HepG2 (cell line): ENCODE data around the gene BRAP. TPM values are rescaled to one million over a fixed set of nuclear protein-coding genes. Genes with fewer than 3 reads are reported as not detected.

Experiments used
- ADNP ChIP-seq: sonication (generic); formaldehyde crosslinking; IDR thresholded peaks from 2 replicates; pipeline ENCODE4 v1.4.0; 2020; ENCODE audit warnings: missing genetic modification reagents
- CHCHD3 ChIP-seq: sonication (generic); formaldehyde crosslinking; IDR thresholded peaks from 2 replicates; pipeline ENCODE4 v1.8.0; 2022; ENCODE audit warnings: mild to moderate bottlenecking, missing genetic modification reagents, moderate library complexity
- FOSL1 ChIP-seq: sonication (generic); formaldehyde crosslinking; IDR thresholded peaks from 2 replicates; pipeline ENCODE4 v1.9.0; 2021; ENCODE audit warnings: missing genetic modification reagents, borderline replicate concordance
- FOXJ3 ChIP-seq: sonication (generic); formaldehyde crosslinking; IDR thresholded peaks from 2 replicates; pipeline ENCODE4 v1.4.0; 2020; ENCODE audit warnings: missing genetic modification reagents, mild to moderate bottlenecking, borderline replicate concordance
- GATA4 ChIP-seq: sonication (generic); IDR thresholded peaks from 2 replicates; pipeline ENCODE4 v1.6.1; 2016; ENCODE audit warnings: antibody characterized with exemption, low read depth, borderline replicate concordance
- GMEB1 ChIP-seq: sonication (generic); formaldehyde crosslinking; IDR thresholded peaks from 2 replicates; pipeline ENCODE4 v1.5.1; 2020; ENCODE audit warnings: missing genetic modification reagents, mild to moderate bottlenecking, borderline replicate concordance
- HNF4A ChIP-seq: sonication (generic); formaldehyde crosslinking; IDR thresholded peaks from 2 replicates; pipeline ENCODE4 v1.4.0; 2020; ENCODE audit warnings: missing genetic modification reagents
- IKZF5 ChIP-seq: IDR thresholded peaks from 2 replicates; pipeline ENCODE4 v1.6.1; 2018; ENCODE audit warnings: missing genetic modification reagents, mild to moderate bottlenecking, missing compliant biosample characterization
- KDM1A ChIP-seq: IDR thresholded peaks from 2 replicates; pipeline ENCODE4 v1.6.1; 2016; ENCODE audit warnings: missing compliant biosample characterization
- MAFF ChIP-seq: IDR thresholded peaks from 2 replicates; pipeline ENCODE4 v1.6.1; 2011; ENCODE audit warnings: low read depth, low read length, improper control_type of control experiment
- PAXIP1 ChIP-seq: sonication (generic); formaldehyde crosslinking; conservative IDR thresholded peaks from 2 replicates; pipeline ENCODE4 v1.4.0; 2020; ENCODE audit warnings: mild to moderate bottlenecking, missing genetic modification reagents, moderate library complexity
- RCOR2 ChIP-seq: IDR thresholded peaks from 2 replicates; pipeline ENCODE4 v1.6.1; 2016; ENCODE audit warnings: missing biosample characterization, missing genetic modification reagents
- SUZ12 ChIP-seq: fragments of 150-350 bp; IDR thresholded peaks from 2 replicates; pipeline ENCODE4 v1.6.1; 2014; ENCODE audit warnings: low read depth, low read length
- TAF15 ChIP-seq: fragments of 200-400 bp; formaldehyde crosslinking; IDR thresholded peaks from one replicate; pipeline ENCODE4 v1.6.1; 2018; ENCODE audit warnings: mild to moderate bottlenecking, low read depth, low read length; ENCODE audit not compliant: poor library complexity, severe bottlenecking
- WIZ ChIP-seq: sonication (generic); formaldehyde crosslinking; IDR thresholded peaks from 2 replicates; pipeline ENCODE4 v1.5.1; 2020; ENCODE audit warnings: mild to moderate bottlenecking, missing genetic modification reagents
- ZBTB8A ChIP-seq: sonication (generic); formaldehyde crosslinking; IDR thresholded peaks from 2 replicates; pipeline ENCODE4 v1.4.0; 2020; ENCODE audit warnings: mild to moderate bottlenecking, low read depth, missing genetic modification reagents, borderline replicate concordance
- ZNF24 ChIP-seq: fragments of 450-650 bp; IDR thresholded peaks from 2 replicates; pipeline ENCODE4 v1.6.1; 2017; ENCODE audit warnings: antibody characterized with exemption, mild to moderate bottlenecking
- ZNF549 ChIP-seq: sonication (generic); formaldehyde crosslinking; IDR thresholded peaks from 2 replicates; pipeline ENCODE4 v1.5.0; 2020; ENCODE audit warnings: missing genetic modification reagents
- ZNF562 ChIP-seq: sonication (generic); formaldehyde crosslinking; IDR thresholded peaks from 2 replicates; pipeline ENCODE4 v1.8.0; 2022; ENCODE audit warnings: missing genetic modification reagents, borderline replicate concordance
- ZNF564 ChIP-seq: sonication (generic); formaldehyde crosslinking; IDR thresholded peaks from 2 replicates; pipeline ENCODE4 v1.8.1; 2023; ENCODE audit warnings: mild to moderate bottlenecking, missing genetic modification reagents
- ZNF841 ChIP-seq: sonication (generic); formaldehyde crosslinking; IDR thresholded peaks from 2 replicates; pipeline ENCODE4 v1.8.1; 2023; ENCODE audit warnings: missing genetic modification reagents, borderline replicate concordance
- polyA plus RNA-seq, 8 experiments: library from polyadenylated mRNA; depleted of rRNA in 3 of 8; stranded (reverse) in 7 of 8; unstranded in 1 of 8; fragments of >200 nt; fragmentation: Illumina TruSeq in 4 of 8; extraction: Trizol in 4 of 8; gene quantifications; 2 replicates each; pipeline versions ENCODE4 v1.2.1 to v1.2.3, GENCODE V29; 2011 to 2016; ENCODE audit warnings: low read depth in 4 of 8, missing spikeins in 1 of 8, mixed read lengths in 1 of 8; ENCODE audit not compliant: insufficient read depth in 1 of 8
- total RNA-seq, 5 experiments: library from RNA; depleted of rRNA; stranded (reverse); fragments of >200 nt; fragmentation: Illumina TruSeq; extraction: Trizol; gene quantifications; 2 replicates each; pipeline ENCODE4 v1.2.3, GENCODE V29; 2016; ENCODE audit warnings: low read depth in 1 of 5
- TF ChIP-seq, protein P1 (sequence below): sonication (generic); formaldehyde crosslinking; IDR thresholded peaks from 2 replicates; pipeline ENCODE4 v1.5.0; 2020; ENCODE audit warnings: mild to moderate bottlenecking, missing genetic modification reagents, borderline replicate concordance

BRAP gene
- total and polyA plus RNA-seq, 2 of the 13 experiments (the other 11 are each of a cell fraction or from before 2014, with no cell fraction given) = 8.1 to 15.4 TPM

DNA sequence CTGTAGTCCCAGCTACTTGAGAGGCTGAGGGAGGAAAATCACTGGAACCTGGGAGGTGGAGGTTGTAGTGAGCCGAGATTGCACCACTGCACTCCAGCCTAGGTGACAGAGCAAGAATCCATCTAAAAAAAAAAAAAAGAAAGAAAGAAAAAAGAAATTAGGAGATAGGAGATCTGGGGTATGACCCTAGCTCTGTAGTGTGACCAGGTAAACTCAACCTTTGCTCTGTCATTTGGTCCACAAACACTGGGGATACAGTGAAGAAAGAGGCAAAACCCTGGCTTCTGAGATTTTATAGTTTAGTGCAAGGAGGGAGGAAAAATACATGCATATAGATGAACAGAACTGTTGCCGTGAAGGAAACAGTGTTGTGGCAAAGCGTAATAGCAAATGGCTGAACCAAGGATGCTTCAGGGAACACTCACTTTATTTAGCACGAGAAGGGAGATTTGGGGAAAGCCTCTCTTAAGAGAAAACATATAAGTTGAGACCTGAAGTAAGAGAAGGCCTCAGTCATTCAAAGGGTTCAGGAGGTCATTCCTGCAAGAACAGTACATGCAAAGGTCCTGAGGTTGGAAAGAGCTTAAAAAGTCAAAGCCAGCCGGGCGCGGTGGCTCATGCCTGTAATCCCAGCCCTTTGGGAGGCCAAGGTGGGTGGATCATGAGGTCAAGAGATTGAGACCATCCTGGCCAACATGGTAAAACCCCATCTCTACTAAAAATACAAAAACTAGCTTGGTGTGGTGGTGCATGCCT is 57.1 kb downstream of the BRAP start (continued):
- no peak for TF ChIP-seq FOSL1 (CRISPR knock-in tag)
- TF ChIP-seq, protein P1, sequence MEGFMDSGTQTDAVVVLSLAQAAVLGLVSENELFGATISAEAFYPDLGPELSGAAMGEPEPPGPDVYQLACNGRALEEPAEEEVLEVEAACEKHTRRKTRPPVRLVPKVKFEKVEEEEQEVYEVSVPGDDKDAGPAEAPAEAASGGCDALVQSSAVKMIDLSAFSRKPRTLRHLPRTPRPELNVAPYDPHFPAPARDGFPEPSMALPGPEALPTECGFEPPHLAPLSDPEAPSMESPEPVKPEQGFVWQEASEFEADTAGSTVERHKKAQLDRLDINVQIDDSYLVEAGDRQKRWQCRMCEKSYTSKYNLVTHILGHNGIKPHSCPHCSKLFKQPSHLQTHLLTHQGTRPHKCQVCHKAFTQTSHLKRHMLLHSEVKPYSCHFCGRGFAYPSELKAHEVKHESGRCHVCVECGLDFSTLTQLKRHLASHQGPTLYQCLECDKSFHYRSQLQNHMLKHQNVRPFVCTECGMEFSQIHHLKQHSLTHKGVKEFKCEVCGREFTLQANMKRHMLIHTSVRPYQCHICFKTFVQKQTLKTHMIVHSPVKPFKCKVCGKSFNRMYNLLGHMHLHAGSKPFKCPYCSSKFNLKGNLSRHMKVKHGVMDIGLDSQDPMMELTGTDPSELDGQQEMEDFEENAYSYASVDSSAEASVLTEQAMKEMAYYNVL (CRISPR knock-in tag) = peak; percentile 50; the same call in 1 of the 2 replicates
- peak; percentile 53; the same call in 1 of the 2 replicates for TF ChIP-seq PAXIP1 (CRISPR knock-in tag)
- TF ChIP-seq TAF15 = no peak
- TF ChIP-seq ZNF24 = no peak
- TF ChIP-seq ZBTB8A = no peak
- TF ChIP-seq FOXJ3 = 0 out of 2 replicates have a peak, but pooled peaks have one; percentile 28
- TF ChIP-seq ZNF564 (CRISPR knock-in tag) = no peak
- TF ChIP-seq MAFF = no peak
- peak; percentile 57; the same call in 1 of the 2 replicates for TF ChIP-seq RCOR2 (CRISPR knock-in tag)
- TF ChIP-seq CHCHD3 (CRISPR knock-in tag) = no peak
- TF ChIP-seq GMEB1 = no peak
- TF ChIP-seq ZNF841 (CRISPR knock-in tag) = no peak
- TF ChIP-seq ADNP = peak; percentile 82
- TF ChIP-seq ZNF562 (CRISPR knock-in tag) = no peak
- no peak for TF ChIP-seq GATA4
- no peak for TF ChIP-seq IKZF5
- TF ChIP-seq ZNF549 (CRISPR knock-in tag) = no peak
- no peak for TF ChIP-seq WIZ (CRISPR knock-in tag)
- TF ChIP-seq KDM1A = 0 out of 2 replicates have a peak, but pooled peaks have one; percentile 70
- TF ChIP-seq SUZ12 = no peak
- TF ChIP-seq HNF4A (CRISPR knock-in tag) = peak; percentile 52
